Natural killer cell (primary cell): Measurements from ENCODE around the gene LCN9. TPM values are rescaled to one million over a fixed set of nuclear protein-coding genes. Genes with fewer than 3 reads are reported as not detected.
"Not testable (repeated sequence)": the region's sequence is repeated elsewhere in the genome, so short reads cannot be mapped to it uniquely, and the experiment has no call there.

ENCODE experiments used
- ATAC-seq, 3 donors: fragments of 150-1000 bp in 2 of 3; fragments of 200-7000 bp in 1 of 3; cut with Tn5 transposase; 1 replicate in 1 of 3; 2 replicates in 2 of 3; pipeline ENCODE4 v1.10.0; 2021; ENCODE audit warnings: mild to moderate bottlenecking in 2 of 3, moderate library complexity in 2 of 3
- DNase-seq, 2 donors: peaks; one replicate each; pipeline versions ENCODE4 v3.0.0 to v3.0.0-alpha.2; 2013 to 2021; ENCODE audit warnings: mixed read lengths in 1 of 2
- H3K27ac ChIP-seq: one replicate; pipeline ENCODE4 v1.5.1; 2013; ENCODE audit warnings: mild to moderate bottlenecking, low read length
- H3K27me3 ChIP-seq: one replicate; pipeline ENCODE4 v1.6.1; 2013; ENCODE audit warnings: low read length; ENCODE audit not compliant: control insufficient read depth, insufficient read depth
- H3K36me3 ChIP-seq: one replicate; pipeline ENCODE4 v1.6.1; 2013; ENCODE audit warnings: low read length; ENCODE audit not compliant: control insufficient read depth, insufficient read depth
- H3K4me1 ChIP-seq: one replicate; pipeline ENCODE4 v1.6.1; 2013; ENCODE audit warnings: low read length; ENCODE audit not compliant: control insufficient read depth, insufficient read depth
- H3K4me3 ChIP-seq: one replicate; pipeline ENCODE4 v1.5.1; 2013; ENCODE audit warnings: low read length
- H3K9me3 ChIP-seq: one replicate; pipeline ENCODE4 v1.6.1; 2013; ENCODE audit warnings: low read length; ENCODE audit not compliant: control insufficient read depth, insufficient read depth
- H3K27ac Mint-ChIP-seq, 2 donors: one replicate each; pipeline ENCODE4 v1.8.0; 2022; ENCODE audit warnings: mild to moderate bottlenecking in 2 of 2, mixed read lengths in 2 of 2, moderate library complexity in 1 of 2
- H3K27me3 Mint-ChIP-seq, 2 donors: one replicate each; pipeline ENCODE4 v1.8.0; 2022; ENCODE audit warnings: low read depth in 2 of 2, mixed read lengths in 2 of 2
- H3K36me3 Mint-ChIP-seq: one replicate; pipeline ENCODE4 v1.8.0; 2022; ENCODE audit warnings: mixed read lengths
- H3K4me1 Mint-ChIP-seq, 2 donors: one replicate each; pipeline ENCODE4 v1.8.0; 2022; ENCODE audit warnings: mixed read lengths in 2 of 2
- H3K4me3 Mint-ChIP-seq: one replicate; pipeline ENCODE4 v1.8.0; 2022; ENCODE audit warnings: mild to moderate bottlenecking, moderate library complexity, mixed read lengths
- H3K9me3 Mint-ChIP-seq, 2 donors: one replicate each; pipeline ENCODE4 v1.8.0; 2022; ENCODE audit warnings: mixed read lengths in 2 of 2
- CTCF ChIP-seq: fragments of 200-600 bp; IDR thresholded peaks from one replicate; pipeline ENCODE4 v1.8.0; 2022; ENCODE audit warnings: antibody characterized with exemption
- WGBS: methylation state at CpG from one replicate; pipeline ENCODE4 v1.1.7; 2013; ENCODE audit warnings: missing lambda C conversion rate; ENCODE audit not compliant: insufficient coverage; 5-methylcytosine and 5-hydroxymethylcytosine counted together
- intact Hi-C: fragments of 100-400 bp; cut with micrococcal nuclease; formaldehyde crosslinking; loops from one replicate; pipeline ENCODE4 v1.14.2; 2022
- total RNA-seq, 4 donors: library from RNA; stranded (reverse); fragments of 120-200 nt in 1 of 4; gene quantifications; one replicate each; pipeline versions ENCODE4 v1.2.3 to v1.2.4, GENCODE V29; 2013 to 2022

Gene LCN9
- total RNA-seq, 3 donors from 2014 or later (not counting 1 experiment from before 2014, with no cell fraction given), result not detected

- no peak for TF ChIP-seq CTCF
- no peaks in the 10 kb centered on the region for H3K27me3 ChIP-seq
- DNase-seq, result no peak
- H3K36me3 ChIP-seq, result no peaks in the 10 kb centered on the region
- no peaks in the 10 kb centered on the region for H3K9me3 ChIP-seq
- no peak overlapping the region for H3K4me3 ChIP-seq
- intact Hi-C loops, result no loop called here
- ATAC-seq, result no peak
- WGBS, result 71% methylated on average over 11 of the region's 11 CpGs
- peaks cover 7 to 22% of the 10 kb centered on the region in 2 donors for H3K27me3 Mint-ChIP-seq
- H3K27ac ChIP-seq, result no peak overlapping the region
- H3K9me3 Mint-ChIP-seq, result peaks cover 0 to 3% of the 10 kb centered on the region in 2 donors
- no peak overlapping the region for H3K27ac Mint-ChIP-seq
- H3K36me3 Mint-ChIP-seq, result no peaks in the 10 kb centered on the region
- no peak overlapping the region for H3K4me3 Mint-ChIP-seq
- H3K4me1 ChIP-seq, result no peaks in the 10 kb centered on the region
- H3K4me1 Mint-ChIP-seq, result no peaks in the 10 kb centered on the region
Measured at GRCh38 chr9:135622415-135623020, 40.6 kb upstream of the LCN9 start.

GRCh38 chr9:135624282-135624681, 38.8 kb upstream of the LCN9 start:
- Mint-ChIP-seq H3K36me3 (peaks cover 9% of the 10 kb centered on the region), H3K27me3 (peaks cover 15 to 35% of the 10 kb centered on the region in 2 donors), H3K27ac (no peak overlapping the region), H3K9me3 (peaks cover 0 to 11% of the 10 kb centered on the region in 2 donors), H3K4me1 (no peaks in the 10 kb centered on the region), H3K4me3 (no peak overlapping the region)
- no peak for TF ChIP-seq CTCF
- H3K27me3 ChIP-seq, result no peaks in the 10 kb centered on the region
- no peak overlapping the region for H3K4me3 ChIP-seq
- H3K9me3 ChIP-seq, result no peaks in the 10 kb centered on the region
- no peaks in the 10 kb centered on the region for H3K4me1 ChIP-seq
- DNase-seq (no peak), ATAC-seq (no peak)
- no peak overlapping the region for H3K27ac ChIP-seq
- WGBS, result 85% methylated on average over 14 of the region's 14 CpGs
- intact Hi-C loops, result no loop called here
- H3K36me3 ChIP-seq, result no peaks in the 10 kb centered on the region

GRCh38 chr9:135632841-135633240, 30.3 kb upstream of the LCN9 start:
- Mint-ChIP-seq H3K4me1 (no peaks in the 10 kb centered on the region), H3K4me3 (no peak overlapping the region), H3K9me3 (peaks cover 0 to 9% of the 10 kb centered on the region in 2 donors), H3K27me3 (peaks cover 16 to 32% of the 10 kb centered on the region in 2 donors), H3K27ac (no peak overlapping the region), H3K36me3 (peaks cover 9% of the 10 kb centered on the region)
- Histone ChIP-seq H3K36me3 (no peaks in the 10 kb centered on the region), H3K4me1 (no peaks in the 10 kb centered on the region), H3K4me3 (no peak overlapping the region), H3K9me3 (no peaks in the 10 kb centered on the region), H3K27me3 (no peaks in the 10 kb centered on the region), H3K27ac (no peak overlapping the region)
- ATAC-seq (no peak), DNase-seq (no peak)
- no peak for TF ChIP-seq CTCF
- 89% methylated on average over 10 of the region's 10 CpGs for WGBS
- intact Hi-C loops, result no loop called here

- peaks cover 7 to 16% of the 10 kb centered on the region in 2 donors for H3K27me3 Mint-ChIP-seq
- 93% methylated on average over 7 of the region's 7 CpGs for WGBS
- H3K4me1 Mint-ChIP-seq, H3K9me3 Mint-ChIP-seq, H3K27ac ChIP-seq, H3K9me3 ChIP-seq, H3K4me3 Mint-ChIP-seq, H3K27ac Mint-ChIP-seq, H3K36me3 ChIP-seq, H3K27me3 ChIP-seq, H3K36me3 Mint-ChIP-seq, intact Hi-C loops, DNase-seq, H3K4me1 ChIP-seq, H3K4me3 ChIP-seq, ATAC-seq: not testable (repeated sequence)
Measured at GRCh38 chr9:135636930-135637530, 26.1 kb upstream of the LCN9 start.
